ENCODE results near the gene GAD2.

GAD2 gene

DNA sequence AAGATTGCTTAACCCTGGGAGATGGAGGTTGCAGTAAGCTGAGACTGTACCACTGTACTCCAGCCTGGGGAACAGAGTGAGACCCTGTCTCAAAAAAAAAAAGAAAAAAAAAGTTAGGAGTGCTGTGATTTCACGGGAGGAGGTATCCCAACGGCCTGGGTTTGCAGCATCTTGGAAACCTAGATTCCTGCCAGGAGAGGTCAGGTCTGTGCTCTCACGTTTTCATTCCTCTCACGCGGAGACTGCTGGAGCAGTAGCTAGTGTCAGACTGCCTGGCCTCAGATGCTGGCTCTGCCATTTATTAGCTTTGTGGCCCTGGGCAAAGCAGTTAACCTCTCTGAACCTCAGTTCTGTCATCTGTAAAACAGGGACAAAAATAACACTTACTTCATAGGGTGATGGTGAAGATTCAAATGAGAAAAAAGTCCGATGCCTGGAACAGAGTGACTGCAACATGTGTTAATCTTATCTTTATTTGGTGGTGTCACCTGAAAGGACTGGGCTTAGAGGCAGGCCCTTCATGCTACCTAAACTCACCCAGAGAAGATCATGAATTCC is 94.9 kb downstream of the GAD2 start:
- POLR2A ChIA-PET = no interaction called here

DNA sequence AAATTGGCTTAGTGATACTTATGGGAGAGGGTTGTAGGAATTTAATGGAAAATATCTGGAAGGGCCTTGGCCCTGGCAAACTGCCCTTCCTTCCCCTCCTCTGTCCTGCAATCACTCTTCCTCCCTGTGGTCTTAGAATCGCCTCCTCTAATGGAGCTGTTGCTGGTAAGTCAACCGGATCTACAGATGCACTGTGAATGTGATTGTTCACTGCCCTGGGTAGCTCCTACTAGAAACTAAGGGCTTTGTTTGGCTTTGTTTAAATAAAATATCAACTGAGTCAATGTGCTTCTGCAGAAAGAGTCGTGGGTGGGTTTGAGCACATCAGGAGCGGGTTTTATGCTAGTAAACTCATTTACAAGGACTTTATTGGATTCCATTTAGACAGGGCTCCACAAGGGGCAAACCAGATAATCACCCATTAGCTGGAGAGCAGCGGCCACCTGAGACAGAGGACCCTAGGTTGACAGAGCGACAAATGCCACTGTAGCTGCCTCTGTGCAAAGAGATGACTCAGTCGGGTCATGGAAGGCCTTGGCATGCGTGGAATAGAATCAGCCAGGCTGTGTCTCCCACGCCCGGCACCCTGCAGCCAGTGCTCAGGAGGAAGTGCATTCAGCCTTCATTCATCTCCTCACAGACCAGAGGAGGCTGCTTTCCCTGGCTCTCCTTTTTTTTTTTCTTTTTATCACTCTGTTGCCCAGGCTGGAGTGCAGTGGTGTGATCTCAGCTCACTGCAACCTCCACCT is 97.9 kb downstream of the GAD2 start:
- TF ChIP-seq, protein P1, sequence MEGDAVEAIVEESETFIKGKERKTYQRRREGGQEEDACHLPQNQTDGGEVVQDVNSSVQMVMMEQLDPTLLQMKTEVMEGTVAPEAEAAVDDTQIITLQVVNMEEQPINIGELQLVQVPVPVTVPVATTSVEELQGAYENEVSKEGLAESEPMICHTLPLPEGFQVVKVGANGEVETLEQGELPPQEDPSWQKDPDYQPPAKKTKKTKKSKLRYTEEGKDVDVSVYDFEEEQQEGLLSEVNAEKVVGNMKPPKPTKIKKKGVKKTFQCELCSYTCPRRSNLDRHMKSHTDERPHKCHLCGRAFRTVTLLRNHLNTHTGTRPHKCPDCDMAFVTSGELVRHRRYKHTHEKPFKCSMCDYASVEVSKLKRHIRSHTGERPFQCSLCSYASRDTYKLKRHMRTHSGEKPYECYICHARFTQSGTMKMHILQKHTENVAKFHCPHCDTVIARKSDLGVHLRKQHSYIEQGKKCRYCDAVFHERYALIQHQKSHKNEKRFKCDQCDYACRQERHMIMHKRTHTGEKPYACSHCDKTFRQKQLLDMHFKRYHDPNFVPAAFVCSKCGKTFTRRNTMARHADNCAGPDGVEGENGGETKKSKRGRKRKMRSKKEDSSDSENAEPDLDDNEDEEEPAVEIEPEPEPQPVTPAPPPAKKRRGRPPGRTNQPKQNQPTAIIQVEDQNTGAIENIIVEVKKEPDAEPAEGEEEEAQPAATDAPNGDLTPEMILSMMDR (IDR thresholded peaks at IDR 0.05; ENCODE audit: control extremely low read depth, extremely low read depth, low read depth, missing control alignments) = no peak
- DNase-seq (ENCODE audit: extremely low spot score) = no peak
- ChIA-PET POLR2A (interaction anchor here (0.7 kb wide), 1 partner anchor 10 kb away, joined by 3 read pairs; no protein-coding TSS in a partner anchor), CTCF (no interaction called here)

More for the DNA sequence above, 94.9 kb downstream of the GAD2 start:
- CTCF ChIA-PET = no interaction called here
- no peak for DNase-seq (ENCODE audit: extremely low spot score)
- TF ChIP-seq, protein P1 (IDR thresholded peaks at IDR 0.05; ENCODE audit: control extremely low read depth, extremely low read depth, low read depth, missing control alignments) = no peak

DNA sequence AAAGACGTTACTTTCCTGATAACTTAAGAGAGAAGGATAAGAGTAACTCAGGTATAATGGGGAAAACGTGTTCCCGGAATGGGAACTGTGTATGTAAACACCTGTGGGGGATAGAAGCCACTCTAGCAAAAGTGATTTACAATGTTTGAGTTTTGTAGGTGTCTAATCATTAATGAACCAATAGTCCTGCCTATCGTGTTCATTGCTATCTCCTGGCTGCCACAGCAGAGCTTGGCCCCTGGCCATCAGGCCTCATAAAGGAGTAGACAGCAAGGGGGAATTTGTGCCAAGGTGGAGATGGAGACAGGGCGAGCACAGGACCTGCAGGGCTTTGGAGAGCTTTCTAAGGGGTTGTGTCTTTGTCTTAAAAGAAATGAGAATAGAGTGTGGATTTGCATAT is 102.1 kb downstream of the GAD2 start:
- CTCF ChIA-PET = no interaction called here
- no peak for DNase-seq (ENCODE audit: extremely low spot score)
- TF ChIP-seq, protein P1 (IDR thresholded peaks at IDR 0.05; ENCODE audit: control extremely low read depth, extremely low read depth, low read depth, missing control alignments) = no peak
- POLR2A ChIA-PET = no interaction called here

DNA sequence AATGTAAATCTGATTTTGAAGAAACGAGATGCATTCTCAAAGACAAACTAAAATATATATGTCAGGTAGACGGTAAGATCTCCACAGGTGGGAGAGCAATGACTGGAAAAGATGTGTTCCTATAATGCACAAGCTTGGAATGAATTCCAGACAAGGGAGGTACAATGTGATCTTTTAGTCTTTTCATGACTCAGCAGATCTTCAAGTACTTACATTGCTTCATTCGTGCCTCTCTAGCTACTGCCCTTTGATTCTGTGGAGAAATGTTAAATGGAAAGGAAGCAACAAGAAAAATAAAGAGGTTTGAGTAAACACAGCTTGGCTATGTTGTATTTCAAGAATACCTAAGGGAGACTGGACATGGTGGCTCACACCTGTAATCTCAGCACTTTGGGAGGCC is 106.6 kb downstream of the GAD2 start:
- POLR2A ChIA-PET = no interaction called here
- CTCF ChIA-PET = interaction anchor here (1.7 kb wide), 1 partner anchor 12 kb away, joined by 15 read pairs; no protein-coding TSS in a partner anchor
- TF ChIP-seq, protein P1 (IDR thresholded peaks at IDR 0.05; ENCODE audit: control extremely low read depth, extremely low read depth, low read depth, missing control alignments) = no peak
- no peak for DNase-seq (ENCODE audit: extremely low spot score)

DNA sequence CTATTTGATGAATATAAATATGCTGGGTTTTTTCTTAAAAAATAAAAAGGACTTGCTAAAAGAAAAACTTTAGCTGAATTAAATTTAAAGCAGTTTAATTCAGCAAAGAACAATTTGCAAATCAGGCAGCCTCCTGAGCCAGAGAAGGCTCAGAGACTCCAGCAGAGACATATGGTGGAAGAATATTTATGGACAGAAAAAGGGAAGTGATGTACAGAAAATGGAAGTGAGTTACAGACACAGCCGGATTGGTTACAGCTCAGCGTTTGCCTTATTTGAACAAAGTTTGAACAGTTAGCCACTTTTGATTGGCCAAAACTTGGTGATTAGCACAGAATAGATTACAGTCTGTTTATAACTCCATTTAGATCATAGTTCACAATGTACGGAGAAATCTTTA is 110.3 kb downstream of the GAD2 start:
- POLR2A ChIA-PET = no interaction called here
- no peak for DNase-seq (ENCODE audit: extremely low spot score)
- TF ChIP-seq, protein P1 (IDR thresholded peaks at IDR 0.05; ENCODE audit: control extremely low read depth, extremely low read depth, low read depth, missing control alignments) = no peak
- CTCF ChIA-PET = interaction anchor here (1.3 kb wide), 1 partner anchor 264 kb away, joined by 3 read pairs; no protein-coding TSS in a partner anchor

DNA sequence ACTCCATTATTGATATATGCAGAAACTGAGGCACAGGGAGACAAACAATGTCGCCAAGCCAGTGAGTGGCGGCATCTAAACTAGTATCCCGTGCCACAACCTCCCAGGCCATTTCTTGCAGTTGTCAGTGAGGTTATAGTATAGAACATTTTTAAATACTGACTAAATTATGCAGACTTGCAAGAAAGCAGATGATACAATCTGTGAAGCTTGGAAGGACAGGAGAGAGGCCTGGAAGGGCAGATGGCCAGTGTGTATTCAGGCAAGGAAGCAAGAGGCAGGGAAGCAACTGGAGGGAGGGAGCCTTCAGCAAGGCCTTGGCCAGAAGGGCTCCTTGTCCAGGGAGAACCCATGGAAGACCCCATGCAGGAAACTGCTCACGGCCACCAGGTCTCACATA is 111.2 kb downstream of the GAD2 start:
- DNase-seq (ENCODE audit: extremely low spot score) = no peak
- ChIA-PET POLR2A (no interaction called here), CTCF (interaction anchor here (1.3 kb wide), 1 partner anchor 263 kb away, joined by 3 read pairs; no protein-coding TSS in a partner anchor)
- TF ChIP-seq, protein P1 (IDR thresholded peaks at IDR 0.05; ENCODE audit: control extremely low read depth, extremely low read depth, low read depth, missing control alignments) = no peak
